Esophagus mucosa (tissue), 1 donor: Measurements from ENCODE around the gene TUBGCP6. TPM values are rescaled to one million over a fixed set of nuclear protein-coding genes. Genes with fewer than 3 reads are reported as not detected.
"Not testable (repeated sequence)": the region's sequence is repeated elsewhere in the genome, so short reads cannot be mapped to it uniquely, and the experiment has no call there.

Source experiments
- ATAC-seq: fragments of 200-7000 bp; cut with Tn5 transposase; one replicate; pipeline ENCODE4 v1.9.1; 2020
- total RNA-seq: library from RNA; stranded (reverse); gene quantifications from one replicate; pipeline ENCODE4 v1.2.4, GENCODE V29; 2023
- donor health status: DM: yes; HTN: yes; CAD: no.

TUBGCP6 gene
- total RNA-seq, 1 donor from 2014 or later, result 14.8 TPM

- ATAC-seq, result no peak
Measured at GRCh38 chr22:50179937-50180726, 64.7 kb downstream of the TUBGCP6 start.

GRCh38 chr22:50178871-50179869 lies 65.7 kb downstream of the TUBGCP6 start:
- ATAC-seq, result no peak

GRCh38 chr22:50178471-50178864 lies 66.4 kb downstream of the TUBGCP6 start:
- no peak for ATAC-seq

GRCh38 chr22:50177537-50178470 lies 67.0 kb downstream of the TUBGCP6 start:
- ATAC-seq, result no peak

- ATAC-seq, result no peak
Measured at GRCh38 chr22:50176850-50177536, 67.8 kb downstream of the TUBGCP6 start.

GRCh38 chr22:50175921-50176849 lies 68.6 kb downstream of the TUBGCP6 start:
- no peak for ATAC-seq

- ATAC-seq, result no peak
Measured at GRCh38 chr22:50175191-50175461, 69.7 kb downstream of the TUBGCP6 start.

- ATAC-seq, result no peak
Measured at GRCh38 chr22:50174382-50175190, 70.2 kb downstream of the TUBGCP6 start.

GRCh38 chr22:50173983-50174355 lies 70.9 kb downstream of the TUBGCP6 start:
- no peak for ATAC-seq

GRCh38 chr22:50173311-50173982 lies 71.4 kb downstream of the TUBGCP6 start:
- ATAC-seq, result no peak

- peak; percentile 8 for ATAC-seq
Measured at GRCh38 chr22:50171965-50172421, 72.8 kb downstream of the TUBGCP6 start.

- ATAC-seq, result peak; percentile 10
Measured at GRCh38 chr22:50171319-50171964, 73.4 kb downstream of the TUBGCP6 start.

- ATAC-seq, result no peak
Measured at GRCh38 chr22:50170453-50171318, 74.1 kb downstream of the TUBGCP6 start, which contains the start of gene PANX2. PANX2 (plus strand) TSS chr22:50170731; CDS start chr22:50170731, 0 bp downstream.

- ATAC-seq, result peak; percentile 13
Measured at GRCh38 chr22:50169774-50170341, 75.0 kb downstream of the TUBGCP6 start.

GRCh38 chr22:50169181-50169759 lies 75.6 kb downstream of the TUBGCP6 start:
- no peak for ATAC-seq

- not testable (repeated sequence) for ATAC-seq
Measured at GRCh38 chr22:50168490-50169180, 76.2 kb downstream of the TUBGCP6 start.
